ENCODE results near the gene KCNK7.

DNA sequence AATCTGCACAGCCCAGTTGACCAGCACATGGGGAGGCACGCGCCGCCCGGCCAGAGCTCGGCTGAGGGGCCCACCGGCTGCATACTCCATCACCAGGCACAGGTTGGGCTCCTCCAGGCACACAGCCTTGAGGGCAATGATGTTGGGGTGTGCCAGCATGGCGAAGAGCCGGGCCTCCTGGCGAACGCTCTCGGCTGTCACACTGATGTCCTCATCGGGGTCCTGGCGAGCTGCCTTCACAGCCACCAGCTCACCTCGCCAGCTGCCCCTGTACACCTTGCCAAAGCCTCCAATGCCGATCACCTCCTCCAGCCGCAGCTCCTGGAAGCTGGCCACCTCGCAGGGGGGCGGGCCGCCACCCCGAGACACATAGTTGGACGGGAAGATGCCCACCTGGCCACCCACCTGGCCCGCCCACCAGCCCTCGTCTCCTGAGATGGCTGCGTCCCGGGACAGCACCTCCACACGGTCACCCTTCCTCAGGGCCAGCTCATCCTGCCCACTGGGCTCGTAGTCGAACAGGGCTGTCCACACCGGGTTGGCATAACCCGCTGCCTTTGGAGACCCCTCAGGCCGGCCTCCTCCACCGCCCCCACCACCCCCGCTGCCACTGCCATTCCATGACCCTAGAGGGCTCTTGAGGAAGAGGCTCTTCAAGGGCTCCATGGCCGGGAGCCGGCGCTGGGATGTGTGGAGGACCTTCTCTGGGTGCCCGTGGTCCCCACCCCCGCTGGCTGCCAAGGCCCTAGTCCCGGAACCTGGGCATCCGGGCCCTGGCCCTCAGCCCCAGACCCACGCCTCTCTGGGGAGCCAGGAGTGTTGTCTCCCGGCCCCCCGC is 17.7 kb upstream of the KCNK7 start:
- no peak for TF ChIP-seq GATA2 (IDR thresholded peaks at IDR 0.05; ENCODE audit: low read depth, low read length)
- TF ChIP-seq GATA3 (IDR thresholded peaks at IDR 0.05; ENCODE audit: low read depth, low read length), result no peak
